Neural cell (in vitro differentiated cells): ENCODE measurements around the gene DNAH1. TPM values are rescaled to one million over a fixed set of nuclear protein-coding genes. Genes with fewer than 3 reads are reported as not detected.

Experiments used
- H2AFZ ChIP-seq: fragments of 200-600, 300-800 bp; sonication (generic), shearing (Covaris generic); 2 replicates; pipeline ENCODE4 v1.6.0; 2014; ENCODE audit warnings: low read depth, mild to moderate bottlenecking, antibody characterized with exemption, low read length, moderate library complexity
- H3F3A ChIP-seq: fragments of 200-600 bp; shearing (Covaris generic); 2 replicates; pipeline ENCODE4 v1.6.1; 2016; ENCODE audit warnings: mild to moderate bottlenecking, moderate library complexity, mixed read lengths, antibody characterized with exemption, low read length; ENCODE audit not compliant: insufficient read depth, poor library complexity, severe bottlenecking
- H3K27ac ChIP-seq: fragments of 200-600, 300-800 bp; sonication (generic), shearing (Covaris generic); 2 replicates; pipeline ENCODE4 v1.5.1; 2014; ENCODE audit warnings: mild to moderate bottlenecking, low read length, moderate library complexity
- H3K27me3 ChIP-seq: fragments of 300-800, 200-600 bp; sonication (generic), shearing (Covaris generic); 2 replicates; pipeline ENCODE4 v1.6.0; 2014; ENCODE audit warnings: mild to moderate bottlenecking, low read depth, low read length, moderate library complexity; ENCODE audit not compliant: insufficient read depth
- H3K36me3 ChIP-seq: fragments of 300-800, 200-600 bp; sonication (generic), shearing (Covaris generic); 2 replicates; pipeline ENCODE4 v1.5.1; 2014; ENCODE audit warnings: mild to moderate bottlenecking, antibody characterized with exemption, low read length, moderate library complexity; ENCODE audit not compliant: insufficient read depth
- H3K4me2 ChIP-seq: fragments of 300-800, 200-600 bp; sonication (generic), shearing (Covaris generic); 2 replicates; pipeline ENCODE4 v1.6.0; 2014; ENCODE audit warnings: mild to moderate bottlenecking, low read length
- H3K4me3 ChIP-seq: fragments of 300-800, 200-600 bp; sonication (generic), shearing (Covaris generic); 2 replicates; pipeline ENCODE4 v1.5.1; 2014; ENCODE audit warnings: mild to moderate bottlenecking, low read length, moderate library complexity
- H3K79me2 ChIP-seq: fragments of 200-600 bp; shearing (Covaris generic); replicated peaks from 2 replicates; pipeline ENCODE4 v1.6.0; 2014; ENCODE audit warnings: mild to moderate bottlenecking, low read length, moderate library complexity; ENCODE audit not compliant: insufficient read depth
- H3K9ac ChIP-seq: fragments of 300-800, 200-600 bp; sonication (generic), shearing (Covaris generic); 2 replicates; pipeline ENCODE4 v1.6.1; 2016; ENCODE audit warnings: mild to moderate bottlenecking, low read length, mixed read lengths
- H3K9me2 ChIP-seq: fragments of 200-600 bp; shearing (Covaris generic); 2 replicates; pipeline ENCODE4 v1.6.1; 2016; ENCODE audit warnings: mild to moderate bottlenecking, low read length, mixed read lengths; ENCODE audit not compliant: insufficient read depth
- H3K9me3 ChIP-seq: fragments of 200-600, 300-800 bp; sonication (generic), shearing (Covaris generic); 2 replicates; pipeline ENCODE4 v1.6.1; 2016; ENCODE audit warnings: mild to moderate bottlenecking, mixed run types, low read length, moderate library complexity, mixed read lengths
- H4K20me1 ChIP-seq: fragments of 200-600 bp; shearing (Covaris generic); 2 replicates; pipeline ENCODE4 v1.6.1; 2016; ENCODE audit warnings: mild to moderate bottlenecking, mixed run types; ENCODE audit not compliant: insufficient read depth
- EP300 ChIP-seq: fragments of 450-650 bp; conservative IDR thresholded peaks from 2 replicates; pipeline ENCODE4 v1.6.1; 2014; ENCODE audit warnings: antibody characterized with exemption, mild to moderate bottlenecking, moderate library complexity; ENCODE audit not compliant: poor library complexity, severe bottlenecking
- EZH2 ChIP-seq: fragments of 200-600, 300-800 bp; shearing (Covaris generic), sonication (generic); IDR thresholded peaks from 2 replicates; pipeline ENCODE4 v1.6.1; 2014; ENCODE audit warnings: antibody characterized with exemption, low read length, borderline replicate concordance, mild to moderate bottlenecking; ENCODE audit not compliant: insufficient read depth, poor library complexity, severe bottlenecking
- MXI1 ChIP-seq: fragments of 450-650 bp; conservative IDR thresholded peaks from 2 replicates; pipeline ENCODE4 v1.6.1; 2014; ENCODE audit warnings: antibody characterized with exemption, mild to moderate bottlenecking; ENCODE audit not compliant: poor library complexity, severe bottlenecking
- POLR2AphosphoS5 ChIP-seq: IDR thresholded peaks from 2 replicates; pipeline ENCODE4 v1.6.1; 2012
- RAD21 ChIP-seq: fragments of 450-650 bp; conservative IDR thresholded peaks from 2 replicates; pipeline ENCODE4 v1.6.1; 2014; ENCODE audit warnings: antibody characterized with exemption, mild to moderate bottlenecking, moderate library complexity
- REST ChIP-seq: IDR thresholded peaks from 2 replicates; pipeline ENCODE4 v1.6.1; 2012; ENCODE audit warnings: borderline replicate concordance
- SMC3 ChIP-seq: fragments of 450-650 bp; conservative IDR thresholded peaks from 2 replicates; pipeline ENCODE4 v1.6.1; 2014; ENCODE audit warnings: antibody characterized with exemption, mild to moderate bottlenecking, moderate library complexity; ENCODE audit not compliant: poor library complexity
- TAF1 ChIP-seq: IDR thresholded peaks from 2 replicates; pipeline ENCODE4 v1.6.1; 2012; ENCODE audit warnings: low read depth
- polyA plus RNA-seq: library from polyadenylated mRNA; depleted of rRNA; stranded (reverse); fragments of >200 nt; gene quantifications from 2 replicates; pipeline ENCODE4 v1.2.3, GENCODE V29; 2014
- TF ChIP-seq, protein P1 (sequence below): fragments of 450-650 bp; IDR thresholded peaks from 2 replicates; pipeline ENCODE4 v1.5.1; 2014; ENCODE audit warnings: antibody characterized with exemption, mild to moderate bottlenecking, moderate library complexity; ENCODE audit not compliant: poor library complexity, severe bottlenecking

Gene DNAH1
- polyA plus RNA-seq, 1 donor from 2014 or later: 5.4 TPM

GRCh38 chr3:52440249-52440551, 124.1 kb downstream of the DNAH1 start:
- H3F3A ChIP-seq: no peaks in the 10 kb centered on the region
- H3K9me2 ChIP-seq: no peaks in the 10 kb centered on the region
- H3K9me3 ChIP-seq: no peaks in the 10 kb centered on the region
- H3K4me3 ChIP-seq: no peak overlapping the region
- H3K4me2 ChIP-seq: no peak overlapping the region
- H2AFZ ChIP-seq: no peak overlapping the region
- no peak overlapping the region for H3K9ac ChIP-seq
- H3K27ac ChIP-seq: no peak overlapping the region
- no peaks in the 10 kb centered on the region for H3K27me3 ChIP-seq
- H3K36me3 ChIP-seq: no peaks in the 10 kb centered on the region
- TF ChIP-seq TAF1 (no peak), MXI1 (no peak), EP300 (no peak), EZH2 (no peak), REST (no peak), RAD21 (no peak), SMC3 (no peak), POLR2AphosphoS5 (no peak)
- TF ChIP-seq, protein P1, sequence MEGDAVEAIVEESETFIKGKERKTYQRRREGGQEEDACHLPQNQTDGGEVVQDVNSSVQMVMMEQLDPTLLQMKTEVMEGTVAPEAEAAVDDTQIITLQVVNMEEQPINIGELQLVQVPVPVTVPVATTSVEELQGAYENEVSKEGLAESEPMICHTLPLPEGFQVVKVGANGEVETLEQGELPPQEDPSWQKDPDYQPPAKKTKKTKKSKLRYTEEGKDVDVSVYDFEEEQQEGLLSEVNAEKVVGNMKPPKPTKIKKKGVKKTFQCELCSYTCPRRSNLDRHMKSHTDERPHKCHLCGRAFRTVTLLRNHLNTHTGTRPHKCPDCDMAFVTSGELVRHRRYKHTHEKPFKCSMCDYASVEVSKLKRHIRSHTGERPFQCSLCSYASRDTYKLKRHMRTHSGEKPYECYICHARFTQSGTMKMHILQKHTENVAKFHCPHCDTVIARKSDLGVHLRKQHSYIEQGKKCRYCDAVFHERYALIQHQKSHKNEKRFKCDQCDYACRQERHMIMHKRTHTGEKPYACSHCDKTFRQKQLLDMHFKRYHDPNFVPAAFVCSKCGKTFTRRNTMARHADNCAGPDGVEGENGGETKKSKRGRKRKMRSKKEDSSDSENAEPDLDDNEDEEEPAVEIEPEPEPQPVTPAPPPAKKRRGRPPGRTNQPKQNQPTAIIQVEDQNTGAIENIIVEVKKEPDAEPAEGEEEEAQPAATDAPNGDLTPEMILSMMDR: no peak
- H3K79me2 ChIP-seq: no peaks in the 10 kb centered on the region
- no peaks in the 10 kb centered on the region for H4K20me1 ChIP-seq

DNA sequence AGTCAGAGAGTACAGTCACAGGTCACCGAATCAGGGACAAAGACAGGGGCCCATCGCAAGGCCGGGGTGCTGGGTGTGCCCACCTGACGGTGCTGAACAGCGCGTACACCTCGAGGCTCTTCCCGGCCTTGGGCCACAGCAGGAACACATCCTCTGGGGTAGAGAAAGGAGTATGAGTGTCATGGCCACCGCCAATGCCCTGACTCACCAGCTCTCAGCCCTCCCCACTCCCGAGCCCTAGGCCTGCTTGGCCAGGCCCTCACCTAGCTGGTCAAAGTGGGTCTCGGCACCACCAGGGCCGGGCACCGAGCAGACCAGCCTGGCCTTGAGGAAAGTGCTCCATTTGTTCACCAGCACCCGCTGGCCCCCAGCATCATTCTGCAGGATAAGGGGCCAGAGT, 124.6 kb downstream of the DNAH1 start:
- no peaks in the 10 kb centered on the region for H3K9me2 ChIP-seq
- no peak overlapping the region for H2AFZ ChIP-seq
- no peaks in the 10 kb centered on the region for H3F3A ChIP-seq
- TF ChIP-seq MXI1 (no peak), POLR2AphosphoS5 (no peak), EZH2 (no peak), EP300 (no peak), SMC3 (no peak), REST (no peak), TAF1 (no peak), RAD21 (no peak)
- TF ChIP-seq, protein P1: no peak
- no peak overlapping the region for H3K4me3 ChIP-seq
- no peak overlapping the region for H3K4me2 ChIP-seq
- H4K20me1 ChIP-seq: no peaks in the 10 kb centered on the region
- no peaks in the 10 kb centered on the region for H3K36me3 ChIP-seq
- H3K27ac ChIP-seq: no peak overlapping the region
- H3K9me3 ChIP-seq: no peaks in the 10 kb centered on the region
- H3K79me2 ChIP-seq: no peaks in the 10 kb centered on the region
- no peaks in the 10 kb centered on the region for H3K27me3 ChIP-seq
- no peak overlapping the region for H3K9ac ChIP-seq
